Heart left ventricle (tissue), 16 donors: ENCODE results near the gene SPAG9. TPM values are rescaled to one million over a fixed set of nuclear protein-coding genes. Genes with fewer than 3 reads are reported as not detected.

Experiments used
- ATAC-seq, 4 donors: fragments of 200-7000 bp; cut with Tn5 transposase; one replicate each; pipeline ENCODE4 v1.9.1; 2020 to 2022; ENCODE audit warnings: moderate library complexity in 4 of 4, mild to moderate bottlenecking in 3 of 4, moderate number of reproducible peaks in 1 of 4
- DNase-seq, 5 donors: peaks; one replicate each; pipeline ENCODE4 v3.0.0-alpha.2; 2020
- H3K27ac ChIP-seq, 12 donors: fragments of 200-600 bp; sonication (generic) in 4 of 12; one replicate each; pipeline versions ENCODE4 v1.5.0 to v1.8.0; 2016 to 2022; ENCODE audit warnings: mild to moderate bottlenecking in 2 of 12
- H3K27me3 ChIP-seq, 9 donors: fragments of 200-600 bp; sonication (generic) in 2 of 9; one replicate each; pipeline versions ENCODE4 v1.5.1 to v1.8.0; 2016 to 2022; ENCODE audit warnings: mild to moderate bottlenecking in 3 of 9
- H3K36me3 ChIP-seq, 9 donors: fragments of 200-600 bp; sonication (generic) in 2 of 9; one replicate each; pipeline versions ENCODE4 v1.5.0 to v1.8.0; 2018 to 2022; ENCODE audit warnings: mild to moderate bottlenecking in 2 of 9
- H3K4me1 ChIP-seq, 12 donors: fragments of 200-600 bp; sonication (generic) in 4 of 12; one replicate each; pipeline versions ENCODE4 v1.5.0 to v1.8.0; 2016 to 2022; ENCODE audit warnings: mild to moderate bottlenecking in 3 of 12
- H3K4me3 ChIP-seq, 12 donors: fragments of 200-600 bp; sonication (generic) in 4 of 12; one replicate each; pipeline versions ENCODE4 v1.5.0 to v1.8.0; 2017 to 2022; ENCODE audit warnings: mild to moderate bottlenecking in 9 of 12, moderate library complexity in 4 of 12
- H3K9me3 ChIP-seq, 12 donors: fragments of 200-600 bp; sonication (generic) in 4 of 12; one replicate each; pipeline versions ENCODE4 v1.5.0 to v1.8.0; 2016 to 2022; ENCODE audit warnings: mild to moderate bottlenecking in 1 of 12
- CTCF ChIP-seq, 12 donors: fragments of 200-600 bp; sonication (generic) in 4 of 12; IDR thresholded peaks; one replicate each; pipeline versions ENCODE4 v1.5.0 to v1.8.0; 2018 to 2022; ENCODE audit warnings: antibody characterized with exemption in 12 of 12, mild to moderate bottlenecking in 5 of 12
- POLR2A ChIP-seq, 2 donors: fragments of 450-650 bp; IDR thresholded peaks; one replicate each; pipeline ENCODE4 v1.6.1; 2017; ENCODE audit warnings: antibody characterized with exemption in 2 of 2, mild to moderate bottlenecking in 2 of 2, moderate library complexity in 2 of 2
- WGBS, 4 donors: extraction: QIAGEN DNeasy Blood & Tissue Kit in 2 of 4; methylation state at CpG; one replicate each; pipeline versions ENCODE4 v1.1.5 to v1.1.7; 2013 to 2018; 5-methylcytosine and 5-hydroxymethylcytosine counted together
- intact Hi-C, 10 donors: fragments of 100-400 bp; cut with DNase I; formaldehyde crosslinking; loops; one replicate each; pipeline versions ENCODE4 v1.11.1 to v1.14.2; 2022
- polyA plus RNA-seq, 2 donors: library from polyadenylated mRNA; stranded (reverse); fragments of 200-250 nt; gene quantifications; one replicate each; pipeline ENCODE4 v1.2.3, GENCODE V29; 2013
- total RNA-seq, 9 donors: library from RNA; depleted of rRNA in 2 of 9; stranded (reverse); fragments of >200 nt in 2 of 9; fragmentation: NEBNext Ultra II Directional in 3 of 9; extraction: Animal tissue kit (Norgen Biotek cat#: 25700) in 3 of 9; gene quantifications; one replicate each; pipeline versions ENCODE4 v1.1.0 to v1.2.4, GENCODE V29; 2016 to 2023
- donor health status: ischemic (EF 13 %, LVEDD 7.1; RV severe dilation, severe dysfunction).
- donor health status: healthy with polysubstance abuse.
- donor health status: DM: no; HTN: yes; CAD: no.
- donor health status: DM: no; HTN: no; CAD: no.
- donor health status: ischemic (EF 25% LVEDD 6.9; RV normal size, moderate dysfunction).
- donor health status: ischemic (EF 25% LVEDD 5.7; RV mildly dilated, moderate dysfunction).
- donor health status: healthy.
- donor health status: DM: yes; HTN: yes; CAD: no.
- donor health status: ischemic (EF 35%, LVEDD 5.7; RV mildly dilated, moderate dysfunction).
- donor health status: nonischemic (EF 11% LVEDD 7.7; RV severe dilation, severe dysfunction).
- donor health status: DM: yes; HTN: yes; CAD: no.
- donor health status: PGD.
- donor health status: ischemic (EF 29% LVEDD 5.4; RV normal size, mild dysfunction).
- donor health status: nonischemic (EF 23%, LVEDD 6.1; RV moderate dilation, normal function).

Gene SPAG9
- total and polyA plus RNA-seq, 11 donors = 15.9 to 65.4 (median 52.9) TPM

- Histone ChIP-seq H3K27me3 (no peaks in the 10 kb centered on the region), H3K4me3 (no peak overlapping the region), H3K36me3 (peaks cover 0 to 62% (median 26%) of the 10 kb centered on the region in 9 donors), H3K4me1 (peaks cover 0 to 8% (median 7%) of the 10 kb centered on the region in 12 donors), H3K27ac (no peak overlapping the region), H3K9me3 (no peaks in the 10 kb centered on the region)
- intact Hi-C loops = loop anchor here in 2 of 10 donors (10.0 kb wide), 1 partner anchor 297 kb away; the partner anchor contains the start of gene TOB1 (in 2 of the 2)
- ATAC-seq (no peak), DNase-seq (no peak)
- 54 to 89% (median 83%) methylated on average over 3 of the region's 3 CpGs for WGBS, 4 donors
- TF ChIP-seq CTCF (IDR thresholded peaks at IDR 0.05) = no peak
- no peak for TF ChIP-seq POLR2A (IDR thresholded peaks at IDR 0.05)
Measured at GRCh38 chr17:51161541-51161940, 40.9 kb upstream of the SPAG9 start.

GRCh38 chr17:51159604-51160003, 38.9 kb upstream of the SPAG9 start:
- intact Hi-C loops = loop anchor here in 3 of 10 donors (10.0 kb wide), 2 partner anchors 295 to 305 kb away; partner anchors contain the start of gene TOB1 (in 2 of the 3)
- H3K36me3 ChIP-seq = peaks cover 0 to 71% (median 27%) of the 10 kb centered on the region in 9 donors
- WGBS, 4 donors = 93 to 98% (median 96%) methylated on average over 3 of the region's 3 CpGs

GRCh38 chr17:51155416-51155815, 34.7 kb upstream of the SPAG9 start:
- TF ChIP-seq POLR2A (IDR thresholded peaks at IDR 0.05) (no peak), CTCF (IDR thresholded peaks at IDR 0.05) (no peak)
- H3K4me3 ChIP-seq = no peak overlapping the region
- H3K27me3 ChIP-seq = no peaks in the 10 kb centered on the region
- ATAC-seq = no peak
- H3K4me1 ChIP-seq = peaks cover 0 to 23% (median 14%) of the 10 kb centered on the region in 12 donors
- intact Hi-C loops = loop anchor here in 1 of 10 donors (10.0 kb wide), 1 partner anchor 301 kb away; no protein-coding TSS in a partner anchor
- peaks cover 0 to 41% (median 11%) of the 10 kb centered on the region in 9 donors for H3K36me3 ChIP-seq
- no peaks in the 10 kb centered on the region for H3K9me3 ChIP-seq
- no peak overlapping the region for H3K27ac ChIP-seq
- WGBS, 4 donors = 94 to 98% (median 97%) methylated on average over 8 of the region's 8 CpGs
- no peak for DNase-seq

More at GRCh38 chr17:51159604-51160003, 38.9 kb upstream of the SPAG9 start:
- Histone ChIP-seq H3K27ac (no peak overlapping the region), H3K4me1 (peaks cover 0 to 8% (median under 1%) of the 10 kb centered on the region in 12 donors), H3K27me3 (no peaks in the 10 kb centered on the region), H3K4me3 (no peak overlapping the region), H3K9me3 (no peaks in the 10 kb centered on the region)
- DNase-seq (no peak), ATAC-seq (no peak)
- TF ChIP-seq POLR2A (IDR thresholded peaks at IDR 0.05) (no peak), CTCF (IDR thresholded peaks at IDR 0.05) (no peak)

- TF ChIP-seq CTCF (IDR thresholded peaks at IDR 0.05) (no peak), POLR2A (IDR thresholded peaks at IDR 0.05) (no peak)
- peaks cover 0 to 30% (median 3%) of the 10 kb centered on the region in 9 donors for H3K36me3 ChIP-seq
- intact Hi-C loops = loop anchor here in 4 of 10 donors (5.0 to 10.0 kb wide), 5 partner anchors 37 to 299 kb away; no protein-coding TSS in a partner anchor
- H3K4me3 ChIP-seq = peak overlapping the region; percentile 38 to 83 (median 76)
- WGBS, 4 donors = 19 to 24% (median 22%) methylated on average over 6 of the region's 6 CpGs
- no peaks in the 10 kb centered on the region for H3K9me3 ChIP-seq
- no peaks in the 10 kb centered on the region for H3K27me3 ChIP-seq
- peaks cover 0 to 23% (median 14%) of the 10 kb centered on the region in 12 donors for H3K4me1 ChIP-seq
- ATAC-seq (peak in 1 of 4 donors; percentile 1), DNase-seq (no peak)
- peak overlapping the region in 3 of 12 donors; percentile 84 to 95 (median 93) for H3K27ac ChIP-seq
Measured at GRCh38 chr17:51154176-51154575, 33.5 kb upstream of the SPAG9 start.
